ENCODE measurements around the gene EXOSC1. TPM values are rescaled to one million over a fixed set of nuclear protein-coding genes. Genes with fewer than 3 reads are reported as not detected.

Gene EXOSC1
- total RNA-seq, 4 donors from 2014 or later: 21.9 to 41.9 (median 30.7) TPM

DNA sequence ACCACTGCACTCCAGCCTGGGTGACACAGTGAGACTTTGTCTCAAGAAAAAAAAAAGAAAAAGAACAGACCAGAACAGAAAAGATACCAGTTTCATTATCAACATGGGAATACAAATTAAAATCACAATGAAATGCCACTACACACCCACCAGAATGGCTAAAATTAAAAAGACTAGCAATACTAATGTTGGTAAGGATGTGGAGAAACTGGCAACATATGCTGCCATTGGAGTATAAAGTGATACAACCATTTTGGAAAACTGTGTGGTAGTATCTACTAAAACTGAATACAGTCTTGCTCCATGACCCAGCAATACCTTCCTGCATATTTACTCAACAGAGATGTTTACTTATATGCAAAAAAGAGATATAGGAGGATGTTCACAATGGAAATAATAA is 41.8 kb downstream of the EXOSC1 start:
- intact Hi-C loops (cut with DNase I): loop anchor here (5.0 kb wide), 1 partner anchor 148 kb away; no protein-coding TSS in a partner anchor
- Histone ChIP-seq H3K4me3 (no peak overlapping the region), H3K4me1 (peaks cover 14 to 32% (median 27%) of the 10 kb centered on the region in 4 donors), H3K36me3 (peaks cover 0 to under 1% (median 0%) of the 10 kb centered on the region in 4 donors), H3K9me3 (no peaks in the 10 kb centered on the region), H3K27ac (replicated peaks in 1 of 4) (no peak overlapping the region), H3K27me3 (no peaks in the 10 kb centered on the region)
- TF ChIP-seq POLR2A (IDR thresholded peaks at IDR 0.05; ENCODE audit: low read depth) (no peak), POLR2AphosphoS5 (IDR thresholded peaks at IDR 0.05) (no peak), EP300 (IDR thresholded peaks at IDR 0.05) (no peak)
- TF ChIP-seq, protein P1, sequence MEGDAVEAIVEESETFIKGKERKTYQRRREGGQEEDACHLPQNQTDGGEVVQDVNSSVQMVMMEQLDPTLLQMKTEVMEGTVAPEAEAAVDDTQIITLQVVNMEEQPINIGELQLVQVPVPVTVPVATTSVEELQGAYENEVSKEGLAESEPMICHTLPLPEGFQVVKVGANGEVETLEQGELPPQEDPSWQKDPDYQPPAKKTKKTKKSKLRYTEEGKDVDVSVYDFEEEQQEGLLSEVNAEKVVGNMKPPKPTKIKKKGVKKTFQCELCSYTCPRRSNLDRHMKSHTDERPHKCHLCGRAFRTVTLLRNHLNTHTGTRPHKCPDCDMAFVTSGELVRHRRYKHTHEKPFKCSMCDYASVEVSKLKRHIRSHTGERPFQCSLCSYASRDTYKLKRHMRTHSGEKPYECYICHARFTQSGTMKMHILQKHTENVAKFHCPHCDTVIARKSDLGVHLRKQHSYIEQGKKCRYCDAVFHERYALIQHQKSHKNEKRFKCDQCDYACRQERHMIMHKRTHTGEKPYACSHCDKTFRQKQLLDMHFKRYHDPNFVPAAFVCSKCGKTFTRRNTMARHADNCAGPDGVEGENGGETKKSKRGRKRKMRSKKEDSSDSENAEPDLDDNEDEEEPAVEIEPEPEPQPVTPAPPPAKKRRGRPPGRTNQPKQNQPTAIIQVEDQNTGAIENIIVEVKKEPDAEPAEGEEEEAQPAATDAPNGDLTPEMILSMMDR (IDR thresholded peaks at IDR 0.05): no peak
- DNase-seq (ENCODE audit: extremely low spot score): no peak

DNA sequence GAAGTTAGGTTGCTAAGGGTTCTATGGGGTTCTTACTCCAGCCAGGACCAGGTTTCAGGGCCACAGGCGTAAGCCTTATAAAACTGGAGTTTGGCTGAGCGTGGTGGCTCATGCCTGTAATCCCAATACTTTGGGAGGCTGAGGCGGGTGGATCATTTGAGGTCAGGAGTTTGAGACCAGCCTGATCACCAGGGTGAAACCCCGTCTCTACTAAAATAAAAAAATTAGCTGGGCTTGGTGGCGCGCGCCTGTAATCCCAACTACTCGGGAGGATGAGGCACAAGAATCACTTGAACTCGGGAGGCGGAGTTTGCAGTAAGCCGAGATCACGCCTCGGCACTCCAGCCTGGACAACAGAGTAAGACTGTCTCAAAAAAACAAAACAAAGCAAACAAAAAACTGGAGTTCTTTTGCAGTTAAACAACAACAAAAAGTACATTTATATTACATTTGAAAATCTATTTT is 44.3 kb downstream of the EXOSC1 start:
- intact Hi-C loops (cut with DNase I): loop anchor here (2.0 to 5.0 kb wide), 2 partner anchors 67 to 151 kb away; partner anchors contain the start of gene FRAT2
- TF ChIP-seq POLR2A (IDR thresholded peaks at IDR 0.05; ENCODE audit: low read depth) (no peak), POLR2AphosphoS5 (IDR thresholded peaks at IDR 0.05) (no peak), EP300 (IDR thresholded peaks at IDR 0.05) (no peak)
- TF ChIP-seq, protein P1 (IDR thresholded peaks at IDR 0.05): no peak

DNA sequence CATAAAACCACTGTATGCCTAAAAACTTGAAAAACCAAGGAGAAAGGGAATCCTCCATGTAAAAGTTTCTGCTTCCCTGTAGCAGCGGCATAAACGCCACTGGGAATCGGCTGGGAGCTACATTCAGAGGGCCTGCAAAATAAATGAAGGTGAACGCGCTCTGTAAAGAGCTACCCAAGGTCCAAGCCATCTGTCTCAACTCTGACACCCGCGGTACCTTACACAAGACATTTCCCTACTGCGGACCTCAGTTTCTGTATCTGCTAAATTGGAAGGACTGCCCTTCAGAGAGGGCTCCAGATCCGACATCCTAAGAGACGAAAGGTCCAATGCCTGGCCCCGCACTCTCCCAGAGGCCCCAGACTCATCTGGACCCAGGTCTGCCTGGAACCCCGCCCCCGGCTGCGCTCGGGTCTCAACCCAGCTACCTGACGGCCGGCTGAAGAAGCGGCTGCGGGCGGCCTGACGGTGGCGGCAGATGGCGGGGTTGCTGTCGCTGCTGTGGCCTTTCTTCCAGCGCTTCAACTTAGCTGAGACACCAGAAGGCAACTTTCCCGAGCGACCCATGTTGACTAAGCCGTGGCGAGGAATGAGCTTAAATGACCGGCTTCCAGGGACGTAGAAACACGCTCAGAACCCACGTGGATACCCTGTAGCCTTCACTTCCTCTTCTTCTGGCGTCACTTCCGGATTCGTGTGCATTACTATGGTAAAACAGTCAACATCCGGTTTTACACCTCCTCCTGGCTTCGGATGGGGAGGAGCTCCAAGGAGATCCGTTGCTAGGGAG is 44.9 kb downstream of the EXOSC1 start, which contains the start of gene RRP12:
Gene RRP12 (minus strand): TSS at position 676 of the 790 bp plus-strand sequence. CDS start 109 bp downstream, at position 567.
- DNase-seq (ENCODE audit: extremely low spot score): peak; percentile 96
- 2% methylated on average over 20 of the region's 39 CpGs for WGBS
- H3K36me3 ChIP-seq: peaks cover 5 to 24% (median 17%) of the 10 kb centered on the region in 4 donors
- intact Hi-C loops (cut with DNase I): loop anchor here (2.0 to 5.0 kb wide), 2 partner anchors 66 to 151 kb away; partner anchors contain the start of gene FRAT2
- peaks cover 10 to 20% (median 16%) of the 10 kb centered on the region in 4 donors for H3K4me1 ChIP-seq
- no peaks in the 10 kb centered on the region for H3K27me3 ChIP-seq
- TF ChIP-seq POLR2A (IDR thresholded peaks at IDR 0.05; ENCODE audit: low read depth): no peak
- TF ChIP-seq EP300 (IDR thresholded peaks at IDR 0.05): no peak
- TF ChIP-seq POLR2AphosphoS5 (IDR thresholded peaks at IDR 0.05): peak; percentile 78 to 88
- TF ChIP-seq, protein P1 (IDR thresholded peaks at IDR 0.05): peak in 1 of 3 experiments; percentile 6
- no peaks in the 10 kb centered on the region for H3K9me3 ChIP-seq
- H3K27ac ChIP-seq (replicated peaks in 1 of 4): peak within 1 kb of the TSS; percentile 71 to 82 (median 78)
- H3K4me3 ChIP-seq: peak within 1 kb of the TSS; percentile 69 to 81 (median 74)

More for the DNA sequence above, 44.3 kb downstream of the EXOSC1 start:
- Histone ChIP-seq H3K36me3 (peaks cover 5 to 18% (median 11%) of the 10 kb centered on the region in 4 donors), H3K4me3 (peak overlapping the region; percentile 69 to 81 (median 74)), H3K9me3 (no peaks in the 10 kb centered on the region), H3K27ac (replicated peaks in 1 of 4) (peak overlapping the region; percentile 40 to 82 (median 74)), H3K27me3 (no peaks in the 10 kb centered on the region), H3K4me1 (peaks cover 10 to 20% (median 16%) of the 10 kb centered on the region in 4 donors)
- WGBS: 64% methylated on average over 13 of the region's 13 CpGs
- DNase-seq (ENCODE audit: extremely low spot score): no peak

DNA sequence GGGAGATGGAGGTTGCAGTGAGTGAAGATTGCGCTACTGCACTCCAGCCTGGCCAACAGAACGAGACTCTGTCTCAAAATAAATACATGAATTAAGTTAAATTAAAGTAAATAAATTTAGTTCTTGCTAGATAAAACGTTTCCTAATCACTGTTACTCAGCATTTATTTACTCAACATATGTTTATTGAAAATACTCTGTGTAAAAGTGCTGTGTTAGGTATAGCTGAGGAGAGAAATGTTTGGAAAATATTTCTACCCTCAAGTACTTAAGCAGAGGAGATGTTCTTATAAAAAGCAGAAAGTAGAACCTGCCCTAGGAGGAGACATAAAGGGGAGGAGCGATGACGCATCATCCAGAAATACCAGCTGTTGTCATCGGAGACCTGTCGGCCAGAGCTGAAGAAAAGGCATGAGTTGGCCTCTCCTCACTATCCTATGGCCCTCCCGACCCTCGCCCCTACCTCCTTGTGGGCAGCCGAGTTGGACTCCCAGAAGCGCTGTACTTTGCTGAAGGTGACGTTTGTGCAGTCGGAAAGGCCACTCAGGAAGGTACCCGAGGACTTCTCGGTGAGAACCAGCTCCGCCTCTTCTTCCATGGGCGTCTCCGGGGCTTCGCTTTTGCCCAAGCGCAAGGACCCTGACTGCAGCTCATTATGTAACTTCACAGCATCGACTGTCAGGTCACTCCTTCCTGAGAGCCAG is 45.8 kb downstream of the EXOSC1 start:
- Histone ChIP-seq H3K4me3 (peak overlapping the region; percentile 69 to 81 (median 74)), H3K9me3 (no peaks in the 10 kb centered on the region), H3K36me3 (peaks cover 8 to 33% (median 25%) of the 10 kb centered on the region in 4 donors), H3K27ac (replicated peaks in 1 of 4) (peak overlapping the region in 3 of 4 donors; percentile 77 to 82 (median 78)), H3K27me3 (no peaks in the 10 kb centered on the region), H3K4me1 (peaks cover 10 to 20% (median 16%) of the 10 kb centered on the region in 4 donors)
- no peak for DNase-seq (ENCODE audit: extremely low spot score)
- TF ChIP-seq EP300 (IDR thresholded peaks at IDR 0.05) (no peak), POLR2AphosphoS5 (IDR thresholded peaks at IDR 0.05) (no peak), POLR2A (IDR thresholded peaks at IDR 0.05; ENCODE audit: low read depth) (no peak)
- TF ChIP-seq, protein P1 (IDR thresholded peaks at IDR 0.05): no peak
- intact Hi-C loops (cut with DNase I): loop anchor here (2.0 to 5.0 kb wide), 2 partner anchors 65 to 152 kb away; partner anchors contain the start of gene FRAT2
- WGBS: 46% methylated on average over 20 of the region's 21 CpGs

Data from esophagus muscularis mucosa (tissue), 4 donors.